Fibroblast of lung (primary cell): Measurements from ENCODE around the gene HP. TPM values are rescaled to one million over a fixed set of nuclear protein-coding genes. Genes with fewer than 3 reads are reported as not detected.
A peak's percentile ranks its signal among the peaks of the same experiment; 100 is the strongest.

Experiments
- DNase-seq, 2 donors: peaks; one replicate each; pipeline versions ENCODE4 v3.0.0 to v3.0.0-alpha.2; 2010; ENCODE audit warnings: low read depth in 2 of 2
- H2AFZ ChIP-seq: 2 replicates; pipeline ENCODE4 v1.5.1; 2012; ENCODE audit warnings: low read length, control low read depth, inconsistent platforms
- H3K27ac ChIP-seq: 2 replicates; pipeline ENCODE4 v1.5.1; 2011; ENCODE audit warnings: low read length, control low read depth; ENCODE audit not compliant: insufficient read depth
- H3K27me3 ChIP-seq: 2 replicates; pipeline ENCODE4 v1.5.1; 2011; ENCODE audit warnings: mild to moderate bottlenecking, low read length; ENCODE audit not compliant: control insufficient read depth, insufficient read depth
- H3K36me3 ChIP-seq: 2 replicates; pipeline ENCODE4 v1.5.1; 2011; ENCODE audit warnings: low read length; ENCODE audit not compliant: control insufficient read depth, insufficient read depth
- H3K4me1 ChIP-seq: 2 replicates; pipeline ENCODE4 v1.5.1; 2011; ENCODE audit warnings: low read length; ENCODE audit not compliant: control insufficient read depth, insufficient read depth; ENCODE audit errors: extremely low read depth
- H3K4me2 ChIP-seq: 2 replicates; pipeline ENCODE4 v1.5.1; 2011; ENCODE audit warnings: low read length, control low read depth; ENCODE audit not compliant: insufficient read depth; ENCODE audit errors: extremely low read depth
- H3K4me3 ChIP-seq, 4 experiments: fragments of 200-600 bp in 1 of 4; sonication (generic) in 1 of 4; replicated peaks in 1 of 4; 2 replicates each; pipeline ENCODE4 v1.5.1; 2011 to 2016; ENCODE audit warnings: low read length in 4 of 4, low read depth in 3 of 4, mild to moderate bottlenecking in 3 of 4, control low read depth in 2 of 4, inconsistent platforms in 1 of 4, mixed read lengths in 1 of 4; ENCODE audit not compliant: insufficient read depth in 1 of 4; ENCODE audit errors: control extremely low read depth in 1 of 4
- H3K79me2 ChIP-seq: 2 replicates; pipeline ENCODE4 v1.5.1; 2012; ENCODE audit warnings: mild to moderate bottlenecking, low read length, inconsistent platforms; ENCODE audit not compliant: control insufficient read depth, insufficient read depth
- H3K9ac ChIP-seq: 2 replicates; pipeline ENCODE4 v1.5.1; 2011; ENCODE audit warnings: mild to moderate bottlenecking, low read length, control low read depth; ENCODE audit not compliant: insufficient read depth
- H3K9me3 ChIP-seq: 2 replicates; pipeline ENCODE4 v1.5.1; 2012; ENCODE audit warnings: low read depth, low read length; ENCODE audit not compliant: control insufficient read depth, insufficient read depth
- H4K20me1 ChIP-seq: 2 replicates; pipeline ENCODE4 v1.5.1; 2011; ENCODE audit warnings: low read length; ENCODE audit not compliant: control insufficient read depth, insufficient read depth; ENCODE audit errors: extremely low read depth
- CTCF ChIP-seq, 2 donors: IDR thresholded peaks in 1 of 2; conservative IDR thresholded peaks in 1 of 2; 1 replicate in 1 of 2; 2 replicates in 1 of 2; pipeline ENCODE4 v1.5.1; 2011 to 2012; ENCODE audit warnings: low read length in 2 of 2, control low read depth in 1 of 2, inconsistent platforms in 1 of 2, low read depth in 1 of 2, mild to moderate bottlenecking in 1 of 2
- EZH2 ChIP-seq: IDR thresholded peaks from 2 replicates; pipeline ENCODE4 v1.5.1; 2012; ENCODE audit warnings: low read length, control low read depth, mild to moderate bottlenecking; ENCODE audit errors: missing control alignments
- polyA plus RNA-seq, 2 donors: library from polyadenylated mRNA; depleted of rRNA in 1 of 2; stranded (reverse) in 1 of 2; unstranded in 1 of 2; fragments of >200 nt; gene quantifications; 2 replicates each; pipeline ENCODE4 v1.2.1, GENCODE V29; 2011 to 2012; ENCODE audit warnings: missing spikeins in 1 of 2
- total RNA-seq: library from RNA; depleted of rRNA; stranded (reverse); fragments of >200 nt; gene quantifications from 2 replicates; pipeline ENCODE4 v1.2.1, GENCODE V29; 2014

Gene HP
- total and polyA plus RNA-seq, 2 donors (not counting 1 experiment from before 2014, with no cell fraction given) = not detected

- Histone ChIP-seq H3K27ac (no peak overlapping the region), H3K79me2 (no peaks in the 10 kb centered on the region), H3K4me1 (no peaks in the 10 kb centered on the region), H3K9ac (no peak overlapping the region), H3K9me3 (no peaks in the 10 kb centered on the region), H3K27me3 (no peaks in the 10 kb centered on the region), H4K20me1 (no peaks in the 10 kb centered on the region), H3K4me3 (no peak overlapping the region), H3K36me3 (peaks cover 5% of the 10 kb centered on the region), H2AFZ (no peak overlapping the region), H3K4me2 (no peak overlapping the region)
- TF ChIP-seq EZH2 = no peak
- no peak for TF ChIP-seq CTCF (conservative IDR thresholded peaks at IDR 0.05 in 1 of 2, IDR thresholded peaks at IDR 0.05 in 1 of 2; ENCODE audit: low read depth in 1 of 2, low read length in 2 of 2)
- DNase-seq = no peak
Measured at GRCh38 chr16:72018470-72018869, 35.8 kb upstream of the HP start.

GRCh38 chr16:72021043-72021442, 33.3 kb upstream of the HP start:
- Histone ChIP-seq H2AFZ (no peak overlapping the region), H3K4me2 (no peak overlapping the region), H3K27me3 (no peaks in the 10 kb centered on the region), H3K36me3 (peaks cover 7% of the 10 kb centered on the region), H3K4me1 (no peaks in the 10 kb centered on the region), H4K20me1 (no peaks in the 10 kb centered on the region), H3K27ac (no peak overlapping the region), H3K9ac (no peak overlapping the region), H3K79me2 (no peaks in the 10 kb centered on the region), H3K9me3 (no peaks in the 10 kb centered on the region), H3K4me3 (no peak overlapping the region)
- DNase-seq = no peak
- TF ChIP-seq EZH2 (no peak), CTCF (conservative IDR thresholded peaks at IDR 0.05 in 1 of 2, IDR thresholded peaks at IDR 0.05 in 1 of 2; ENCODE audit: low read depth in 1 of 2, low read length in 2 of 2) (peak in 1 of 2 donors; percentile 37)

GRCh38 chr16:72022127-72022526, 32.2 kb upstream of the HP start:
- H3K27me3 ChIP-seq = no peaks in the 10 kb centered on the region
- H3K27ac ChIP-seq = no peak overlapping the region
- no peak overlapping the region for H3K9ac ChIP-seq
- peaks cover 7% of the 10 kb centered on the region for H3K36me3 ChIP-seq
- H4K20me1 ChIP-seq = no peaks in the 10 kb centered on the region
- no peaks in the 10 kb centered on the region for H3K9me3 ChIP-seq
- no peak overlapping the region for H3K4me3 ChIP-seq
- H2AFZ ChIP-seq = no peak overlapping the region
- DNase-seq = no peak
- H3K79me2 ChIP-seq = no peaks in the 10 kb centered on the region
- TF ChIP-seq EZH2 = no peak
- no peak for TF ChIP-seq CTCF (conservative IDR thresholded peaks at IDR 0.05 in 1 of 2, IDR thresholded peaks at IDR 0.05 in 1 of 2; ENCODE audit: low read depth in 1 of 2, low read length in 2 of 2)
- H3K4me2 ChIP-seq = no peak overlapping the region
- no peaks in the 10 kb centered on the region for H3K4me1 ChIP-seq
